Activated naive CD4-positive, alpha-beta T cell treated with anti-CD3 and anti-CD28 coated beads for 36 hours (primary cell): Measurements from ENCODE around the gene LYRM7. TPM values are rescaled to one million over a fixed set of nuclear protein-coding genes. Genes with fewer than 3 reads are reported as not detected.
"Not testable (repeated sequence)": the region's sequence is repeated elsewhere in the genome, so short reads cannot be mapped to it uniquely, and the experiment has no call there.

ENCODE experiments used
- CTCF ChIA-PET: fragments of 350-600 bp; sonication (Branson Sonifier 250); formaldehyde crosslinking; loops from one replicate; lab custom pipeline; 2021; ENCODE audit warnings: antibody characterized with exemption; lab: Charles Lee
- DNase-seq: peaks from one replicate; pipeline ENCODE4 v3.0.0-alpha.2; 2020
- H3K27ac Mint-ChIP-seq: one replicate; pipeline ENCODE4 v1.8.0; 2021; ENCODE audit warnings: mild to moderate bottlenecking, mixed read lengths
- H3K27me3 Mint-ChIP-seq: one replicate; pipeline ENCODE4 v1.8.0; 2021; ENCODE audit warnings: low read depth, mixed read lengths
- H3K36me3 Mint-ChIP-seq: one replicate; pipeline ENCODE4 v1.8.0; 2021; ENCODE audit warnings: low read depth, mixed read lengths
- H3K4me1 Mint-ChIP-seq: one replicate; pipeline ENCODE4 v1.8.0; 2021; ENCODE audit warnings: low read depth, mixed read lengths
- H3K4me3 Mint-ChIP-seq: one replicate; pipeline ENCODE4 v1.8.0; 2021; ENCODE audit warnings: mild to moderate bottlenecking, moderate library complexity, mixed read lengths
- H3K9me3 Mint-ChIP-seq: one replicate; pipeline ENCODE4 v1.8.0; 2021; ENCODE audit warnings: mixed read lengths
- intact Hi-C: fragments of 100-400 bp; cut with micrococcal nuclease; formaldehyde crosslinking; loops from one replicate; pipeline ENCODE4 v1.15.1; 2023
- total RNA-seq, 2 experiments: library from RNA; stranded (reverse); gene quantifications; one replicate each; pipeline ENCODE4 v1.2.3, GENCODE V29; 2021

The LYRM7 gene
- total RNA-seq, 2 experiments from 2014 or later, result 14.6 to 15.0 TPM

- no peaks in the 10 kb centered on the region for H3K9me3 Mint-ChIP-seq
Observed at GRCh38 chr5:131186561-131187256, 16.0 kb downstream of the LYRM7 start.

GRCh38 chr5:131193106-131193505, 22.4 kb downstream of the LYRM7 start:
- no peaks in the 10 kb centered on the region for H3K9me3 Mint-ChIP-seq
- H3K36me3 Mint-ChIP-seq, result peaks cover 12% of the 10 kb centered on the region
- intact Hi-C loops, result loop anchor here (2.0 kb wide), 1 partner anchor 16 kb away; no protein-coding TSS in a partner anchor
- no peak for DNase-seq
- H3K27ac Mint-ChIP-seq, result no peak overlapping the region
- H3K27me3 Mint-ChIP-seq, result no peaks in the 10 kb centered on the region
- peaks cover 15% of the 10 kb centered on the region for H3K4me1 Mint-ChIP-seq
- CTCF ChIA-PET, result no interaction called here
- no peak overlapping the region for H3K4me3 Mint-ChIP-seq

More at GRCh38 chr5:131186561-131187256, 16.0 kb downstream of the LYRM7 start:
- intact Hi-C loops, result no loop called here
- DNase-seq, result no peak
- peaks cover 2% of the 10 kb centered on the region for H3K4me1 Mint-ChIP-seq
- no peaks in the 10 kb centered on the region for H3K27me3 Mint-ChIP-seq
- peaks cover 19% of the 10 kb centered on the region for H3K36me3 Mint-ChIP-seq
- H3K4me3 Mint-ChIP-seq, result no peak overlapping the region
- CTCF ChIA-PET, result no interaction called here
- H3K27ac Mint-ChIP-seq, result no peak overlapping the region

GRCh38 chr5:131193897-131194296, 23.2 kb downstream of the LYRM7 start:
- H3K36me3 Mint-ChIP-seq, H3K27ac Mint-ChIP-seq, H3K4me3 Mint-ChIP-seq, CTCF ChIA-PET, DNase-seq, H3K27me3 Mint-ChIP-seq, H3K9me3 Mint-ChIP-seq: not testable (repeated sequence)
- intact Hi-C loops, result loop anchor here (2.0 kb wide), 1 partner anchor 17 kb away; no protein-coding TSS in a partner anchor
- H3K4me1 Mint-ChIP-seq, result peaks cover 17% of the 10 kb centered on the region

GRCh38 chr5:131194725-131195124, 24.0 kb downstream of the LYRM7 start:
- CTCF ChIA-PET, result interaction anchor here (1.0 kb wide), 1 partner anchor 20 kb away, joined by 4 read pairs; no protein-coding TSS in a partner anchor
- Mint-ChIP-seq H3K27me3 (no peaks in the 10 kb centered on the region), H3K27ac (no peak overlapping the region), H3K36me3 (peaks cover 1% of the 10 kb centered on the region), H3K4me1 (peaks cover 17% of the 10 kb centered on the region), H3K4me3 (no peak overlapping the region), H3K9me3 (no peaks in the 10 kb centered on the region)
- intact Hi-C loops, result no loop called here
- no peak for DNase-seq

- DNase-seq, result no peak
- CTCF ChIA-PET, result interaction anchor here (0.5 kb wide), 1 partner anchor 355 kb away, joined by 5 read pairs; no protein-coding TSS in a partner anchor
- no peak overlapping the region for H3K4me3 Mint-ChIP-seq
- intact Hi-C loops, result no loop called here
- peaks cover 17% of the 10 kb centered on the region for H3K4me1 Mint-ChIP-seq
- H3K27ac Mint-ChIP-seq, result no peak overlapping the region
- H3K27me3 Mint-ChIP-seq, result no peaks in the 10 kb centered on the region
- H3K9me3 Mint-ChIP-seq, result no peaks in the 10 kb centered on the region
- H3K36me3 Mint-ChIP-seq, result peaks cover 3% of the 10 kb centered on the region
Observed at GRCh38 chr5:131195696-131196095, 25.0 kb downstream of the LYRM7 start.

GRCh38 chr5:131196331-131196730, 25.6 kb downstream of the LYRM7 start:
- DNase-seq, result no peak
- peaks cover 3% of the 10 kb centered on the region for H3K36me3 Mint-ChIP-seq
- CTCF ChIA-PET, result no interaction called here
- peaks cover 17% of the 10 kb centered on the region for H3K4me1 Mint-ChIP-seq
- H3K27me3 Mint-ChIP-seq, result no peaks in the 10 kb centered on the region
- H3K27ac Mint-ChIP-seq, result no peak overlapping the region
- intact Hi-C loops, result no loop called here
- H3K4me3 Mint-ChIP-seq, result no peak overlapping the region
- H3K9me3 Mint-ChIP-seq, result no peaks in the 10 kb centered on the region

- no peaks in the 10 kb centered on the region for H3K27me3 Mint-ChIP-seq
- H3K4me1 Mint-ChIP-seq, result peaks cover 14% of the 10 kb centered on the region
- DNase-seq, result no peak
- intact Hi-C loops, result no loop called here
- no peak overlapping the region for H3K4me3 Mint-ChIP-seq
- CTCF ChIA-PET, result interaction anchor here (0.6 to 0.7 kb wide), 2 partner anchors 28 to 612 kb away, joined by 3 to 6 read pairs; no protein-coding TSS in a partner anchor
- H3K36me3 Mint-ChIP-seq, result peaks cover 6% of the 10 kb centered on the region
- H3K9me3 Mint-ChIP-seq, result no peaks in the 10 kb centered on the region
- no peak overlapping the region for H3K27ac Mint-ChIP-seq
Observed at GRCh38 chr5:131198625-131199024, 27.9 kb downstream of the LYRM7 start.

GRCh38 chr5:131200560-131200959, 29.8 kb downstream of the LYRM7 start:
- intact Hi-C loops, result no loop called here

GRCh38 chr5:131204964-131205363, 34.2 kb downstream of the LYRM7 start:
- no peak overlapping the region for H3K4me3 Mint-ChIP-seq
- DNase-seq, result no peak
- H3K9me3 Mint-ChIP-seq, result peaks cover 1% of the 10 kb centered on the region
- intact Hi-C loops, result loop anchor here (5.0 kb wide), 1 partner anchor 138 kb away; no protein-coding TSS in a partner anchor
- CTCF ChIA-PET, result no interaction called here
- H3K36me3 Mint-ChIP-seq, result peaks cover 10% of the 10 kb centered on the region
- H3K27ac Mint-ChIP-seq, result no peak overlapping the region
- H3K4me1 Mint-ChIP-seq, result peaks cover 28% of the 10 kb centered on the region
- H3K27me3 Mint-ChIP-seq, result no peaks in the 10 kb centered on the region

More at GRCh38 chr5:131200560-131200959, 29.8 kb downstream of the LYRM7 start:
- CTCF ChIA-PET, result interaction anchor here (1.1 kb wide), 1 partner anchor 23 kb away, joined by 3 read pairs; no protein-coding TSS in a partner anchor
- peaks cover 8% of the 10 kb centered on the region for H3K4me1 Mint-ChIP-seq
- H3K9me3 Mint-ChIP-seq, result no peaks in the 10 kb centered on the region
- H3K36me3 Mint-ChIP-seq, result peaks cover 10% of the 10 kb centered on the region
- H3K4me3 Mint-ChIP-seq, result no peak overlapping the region
- no peak for DNase-seq
- H3K27ac Mint-ChIP-seq, result no peak overlapping the region
- H3K27me3 Mint-ChIP-seq, result no peaks in the 10 kb centered on the region

- H3K36me3 Mint-ChIP-seq, result peaks cover 7% of the 10 kb centered on the region
- H3K27me3 Mint-ChIP-seq, result no peaks in the 10 kb centered on the region
- peaks cover 1% of the 10 kb centered on the region for H3K9me3 Mint-ChIP-seq
- no peak overlapping the region for H3K27ac Mint-ChIP-seq
- intact Hi-C loops, result loop anchor here (5.0 kb wide), 1 partner anchor 139 kb away; no protein-coding TSS in a partner anchor
- DNase-seq, result no peak
- CTCF ChIA-PET, result no interaction called here
- peaks cover 38% of the 10 kb centered on the region for H3K4me1 Mint-ChIP-seq
- H3K4me3 Mint-ChIP-seq, result no peak overlapping the region
Observed at GRCh38 chr5:131206061-131206460, 35.3 kb downstream of the LYRM7 start.

GRCh38 chr5:131206772-131207171, 36.0 kb downstream of the LYRM7 start:
- Mint-ChIP-seq H3K27me3 (no peaks in the 10 kb centered on the region), H3K27ac (no peak overlapping the region), H3K4me1 (peaks cover 44% of the 10 kb centered on the region), H3K4me3 (no peak overlapping the region), H3K36me3 (peaks cover 7% of the 10 kb centered on the region), H3K9me3 (peaks cover 1% of the 10 kb centered on the region)
- intact Hi-C loops, result loop anchor here (5.0 kb wide), 1 partner anchor 139 kb away; no protein-coding TSS in a partner anchor
- no peak for DNase-seq
- CTCF ChIA-PET, result interaction anchor here (1.5 kb wide), 1 partner anchor 15 kb away, joined by 6 read pairs; no protein-coding TSS in a partner anchor

- no peak for DNase-seq
- peak overlapping the region; percentile 69 for H3K4me3 Mint-ChIP-seq
- H3K36me3 Mint-ChIP-seq, result peaks cover 3% of the 10 kb centered on the region
- H3K27me3 Mint-ChIP-seq, result no peaks in the 10 kb centered on the region
- peaks cover 53% of the 10 kb centered on the region for H3K4me1 Mint-ChIP-seq
- H3K9me3 Mint-ChIP-seq, result peaks cover 1% of the 10 kb centered on the region
- intact Hi-C loops, result loop anchor here (1.0 to 5.0 kb wide), 12 partner anchors 15 to 890 kb away; partner anchors contain the start of genes HINT1 and LYRM7
- peak overlapping the region; percentile 96 for H3K27ac Mint-ChIP-seq
- CTCF ChIA-PET, result interaction anchor here (0.7 to 1.5 kb wide), 5 partner anchors 13 to 57 kb away, joined by 3 to 4 read pairs (median 3); no protein-coding TSS in a partner anchor
Observed at GRCh38 chr5:131209175-131209505, 38.4 kb downstream of the LYRM7 start.
